Measurements from ENCODE around the gene BEND2. TPM values are rescaled to one million over a fixed set of nuclear protein-coding genes. Genes with fewer than 3 reads are reported as not detected.

BEND2 gene
- total RNA-seq, 1 experiment from 2014 or later, result not detected

- ATAC-seq (no peak), DNase-seq (ENCODE audit: low read depth, low spot score) (no peak)
- TF ChIP-seq REST (IDR thresholded peaks at IDR 0.05; ENCODE audit: insufficient read depth in 1 of 2, low read depth in 2 of 2, low read length in 1 of 2), result no peak
- no peaks in the 10 kb centered on the region for H3K27me3 ChIP-seq (ENCODE audit: control insufficient read depth, insufficient read depth, low read length)
- ChIA-PET CTCF (no interaction called here), POLR2A (no interaction called here)
- H3K9me3 ChIP-seq (ENCODE audit: control insufficient read depth, insufficient read depth, low read depth, low read length), result no peaks in the 10 kb centered on the region
- in situ Hi-C loops (cut with HindIII; ENCODE audit: low pct_unique_long_range_greater_than_20kb, low sequenced_read_pairs) (no loop called here), intact Hi-C loops (cut with micrococcal nuclease; ENCODE audit: unreplicated experiment) (no loop called here)
- no peaks in the 10 kb centered on the region for H3K36me3 ChIP-seq (ENCODE audit: control insufficient read depth, insufficient read depth, low read length)
- BruUV-seq (replicated peaks), result no TSS peak
- H3K4me1 ChIP-seq (ENCODE audit: control insufficient read depth, insufficient read depth, low read length), result no peaks in the 10 kb centered on the region
- no peak overlapping the region for H3K27ac ChIP-seq (ENCODE audit: low read length)
- no peak overlapping the region for H3K4me3 ChIP-seq (ENCODE audit: low read depth in 2 of 2, low read length in 2 of 2)
Observed at GRCh38 chrX:18174971-18175370, 45.7 kb downstream of the BEND2 start.

- no peaks in the 10 kb centered on the region for H3K9me3 ChIP-seq (ENCODE audit: control insufficient read depth, insufficient read depth, low read depth, low read length)
- POLR2A ChIA-PET, result no interaction called here
- no peaks in the 10 kb centered on the region for H3K27me3 ChIP-seq (ENCODE audit: control insufficient read depth, insufficient read depth, low read length)
- H3K4me3 ChIP-seq (ENCODE audit: low read depth in 2 of 2, low read length in 2 of 2), result no peak overlapping the region
- TF ChIP-seq TCF7L2 (IDR thresholded peaks at IDR 0.05; ENCODE audit: low read depth, low read length) (no peak), SIN3A (IDR thresholded peaks at IDR 0.05; ENCODE audit: borderline replicate concordance, insufficient read depth, low read depth, low read length) (no peak), REST (IDR thresholded peaks at IDR 0.05; ENCODE audit: insufficient read depth in 1 of 2, low read depth in 2 of 2, low read length in 1 of 2) (no peak), POLR2AphosphoS5 (IDR thresholded peaks at IDR 0.05; ENCODE audit: low read depth, low read length) (no peak), CTCF (IDR thresholded peaks at IDR 0.05) (no peak)
- no peaks in the 10 kb centered on the region for H3K36me3 ChIP-seq (ENCODE audit: control insufficient read depth, insufficient read depth, low read length)
- DNase-seq (ENCODE audit: low read depth, low spot score) (no peak), ATAC-seq (no peak)
- no peak overlapping the region for H3K27ac ChIP-seq (ENCODE audit: low read length)
- intact Hi-C loops (cut with micrococcal nuclease; ENCODE audit: unreplicated experiment) (no loop called here), in situ Hi-C loops (cut with HindIII; ENCODE audit: low pct_unique_long_range_greater_than_20kb, low sequenced_read_pairs) (no loop called here)
- CTCF ChIA-PET, result no interaction called here
- BruUV-seq (replicated peaks), result no TSS peak
- H3K4me1 ChIP-seq (ENCODE audit: control insufficient read depth, insufficient read depth, low read length), result no peaks in the 10 kb centered on the region
Observed at GRCh38 chrX:18174209-18174608, 46.5 kb downstream of the BEND2 start.

Measured in Panc1 (cell line).